CD4-positive, alpha-beta T cell treated with Interleukin-17A for 4 hours (primary cell): ENCODE measurements around the gene GOLGA1.
A peak's percentile ranks its signal among the peaks of the same experiment; 100 is the strongest.
"Not testable (repeated sequence)": the region's sequence is repeated elsewhere in the genome, so short reads cannot be mapped to it uniquely, and the experiment has no call there.

Experiments used
- DNase-seq: peaks from one replicate; pipeline ENCODE4 v3.0.0-alpha.2; 2020; ENCODE audit warnings: mixed read lengths

Gene GOLGA1

GRCh38 chr9:124939944-124940343 lies 939 bp downstream of the GOLGA1 start:
- DNase-seq, result no peak

DNA sequence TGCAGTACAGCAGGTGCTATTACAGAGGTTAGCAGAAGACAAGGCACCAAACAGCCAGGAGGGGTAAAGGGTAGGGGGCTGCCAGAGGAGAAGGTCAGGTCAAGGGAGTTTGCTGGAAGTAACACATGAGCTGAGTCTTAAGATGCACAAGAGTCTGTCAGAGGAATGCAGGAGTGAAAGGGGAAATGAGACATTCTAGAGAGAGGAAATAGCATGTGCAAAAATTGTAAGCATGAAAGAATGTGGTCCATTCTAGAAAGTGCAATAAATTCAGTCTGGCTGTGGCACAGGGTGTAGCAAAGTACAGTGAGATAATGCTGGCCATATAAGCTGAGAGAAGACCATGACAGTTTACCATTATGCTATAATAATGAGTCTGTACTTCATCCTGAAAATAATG lies 6.6 kb downstream of the GOLGA1 start:
- no peak for DNase-seq

GRCh38 chr9:124932333-124932732 lies 8.6 kb downstream of the GOLGA1 start:
- no peak for DNase-seq

DNA sequence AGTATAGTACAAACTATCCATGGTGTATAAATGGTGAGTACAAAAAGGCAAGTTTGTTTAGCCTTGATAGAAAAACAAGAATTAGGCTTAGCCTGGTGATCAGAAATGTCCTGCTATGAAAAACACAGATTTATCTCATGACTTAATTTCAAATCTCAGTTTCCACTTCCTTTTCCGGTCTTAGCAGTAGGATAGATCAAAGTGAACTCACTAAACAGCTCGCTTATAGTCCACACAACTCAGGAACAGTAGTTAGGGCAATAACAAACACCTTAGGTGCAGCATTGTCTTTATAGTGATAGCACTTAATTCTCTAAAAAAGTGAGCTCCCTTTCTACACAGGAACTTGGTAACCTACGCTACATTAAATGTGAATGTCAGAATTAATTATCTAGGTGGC lies 11.4 kb downstream of the GOLGA1 start:
- no peak for DNase-seq

DNA sequence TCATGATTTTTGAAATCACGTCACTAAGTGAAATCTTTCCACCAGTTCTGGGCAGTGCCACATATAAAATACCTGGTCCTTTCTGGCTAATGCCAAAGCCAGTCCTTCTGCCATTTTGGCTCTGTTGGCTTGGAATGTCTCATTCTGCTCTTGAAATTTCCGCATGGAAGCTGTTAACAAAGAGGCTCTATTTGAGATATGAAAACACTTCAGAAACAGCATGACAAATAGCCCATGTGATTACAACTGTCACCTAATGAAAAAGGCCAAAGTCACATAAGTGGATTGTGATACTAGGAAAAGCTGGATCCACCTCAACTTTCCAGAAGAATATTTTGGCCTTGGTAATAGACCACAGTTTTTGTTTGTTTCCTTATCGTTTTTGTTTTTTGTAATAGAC lies 12.8 kb downstream of the GOLGA1 start:
- DNase-seq, result no peak

GRCh38 chr9:124920394-124920793 lies 20.5 kb downstream of the GOLGA1 start:
- not testable (repeated sequence) for DNase-seq

GRCh38 chr9:124914753-124915405 lies 26.0 kb downstream of the GOLGA1 start:
- no peak for DNase-seq

GRCh38 chr9:124913378-124913777 lies 27.5 kb downstream of the GOLGA1 start:
- no peak for DNase-seq

- no peak for DNase-seq
These were observed 29.1 kb downstream of the GOLGA1 start for GRCh38 chr9:124911766-124912165.

GRCh38 chr9:124908098-124908497 lies 32.8 kb downstream of the GOLGA1 start:
- DNase-seq, result no peak

- no peak for DNase-seq
These were observed 33.9 kb downstream of the GOLGA1 start for GRCh38 chr9:124906966-124907365.

DNA sequence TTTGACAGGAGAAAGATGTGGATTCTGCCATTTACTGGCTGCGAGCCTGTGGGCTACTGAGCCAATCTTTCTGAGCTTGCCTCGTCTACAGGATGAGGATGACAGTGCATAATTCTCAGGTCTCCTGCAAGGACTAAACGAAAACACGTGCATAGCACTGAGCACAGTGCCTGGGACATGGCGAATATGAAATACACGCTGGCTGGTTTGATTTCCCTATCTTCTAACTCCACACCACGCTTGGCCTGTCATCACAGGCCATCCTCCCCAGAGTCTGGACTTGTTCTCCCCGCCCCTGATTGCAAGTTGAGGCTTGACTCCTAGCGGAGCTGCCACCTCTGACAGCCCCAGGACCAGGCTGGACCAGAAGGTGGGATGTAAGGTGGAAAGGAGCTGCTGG lies 41.0 kb downstream of the GOLGA1 start:
- DNase-seq, result no peak

- no peak for DNase-seq
These were observed 43.1 kb downstream of the GOLGA1 start for GRCh38 chr9:124897570-124898460.

DNA sequence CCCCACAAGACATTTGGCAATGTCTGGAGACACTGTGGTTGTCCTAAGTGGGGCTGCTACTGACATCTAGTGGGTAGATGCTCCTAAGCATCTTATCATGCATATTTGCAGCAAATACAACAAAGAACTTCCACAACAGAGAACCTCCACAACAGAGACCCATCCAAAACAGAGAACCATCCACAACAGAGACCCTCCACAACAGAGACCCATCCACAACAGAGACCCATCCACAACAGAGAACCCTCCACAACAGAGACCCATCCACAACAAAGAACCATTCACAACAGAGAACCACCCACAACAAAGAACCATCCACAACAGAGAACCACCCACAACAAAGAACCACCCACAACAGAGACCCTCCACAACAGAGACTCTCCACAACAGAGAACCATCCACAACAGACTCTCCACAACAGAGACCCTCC lies 46.1 kb downstream of the GOLGA1 start:
- DNase-seq, result peak; percentile 45

GRCh38 chr9:124894035-124894740 lies 46.7 kb downstream of the GOLGA1 start:
- DNase-seq, result no peak

DNA sequence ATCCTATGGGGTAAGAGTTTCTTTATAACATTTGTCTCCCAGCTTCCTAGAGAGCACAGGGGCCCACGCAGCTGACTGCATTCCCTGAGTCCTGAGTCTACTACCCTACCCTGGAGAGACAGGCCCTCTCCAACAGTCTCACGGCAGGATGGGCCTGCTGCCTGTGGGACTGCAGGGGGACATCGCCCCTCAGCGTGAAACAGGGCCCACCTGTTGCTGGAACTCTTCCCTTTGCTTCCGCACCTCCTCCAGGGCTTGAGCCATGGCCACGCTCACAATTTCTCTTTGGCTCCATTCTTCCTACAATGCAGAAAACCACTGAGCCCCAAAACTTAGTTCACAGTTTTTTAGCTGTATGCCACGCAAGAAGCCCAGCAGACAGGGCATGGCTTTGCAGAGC lies 50.7 kb downstream of the GOLGA1 start:
- DNase-seq, result no peak

DNA sequence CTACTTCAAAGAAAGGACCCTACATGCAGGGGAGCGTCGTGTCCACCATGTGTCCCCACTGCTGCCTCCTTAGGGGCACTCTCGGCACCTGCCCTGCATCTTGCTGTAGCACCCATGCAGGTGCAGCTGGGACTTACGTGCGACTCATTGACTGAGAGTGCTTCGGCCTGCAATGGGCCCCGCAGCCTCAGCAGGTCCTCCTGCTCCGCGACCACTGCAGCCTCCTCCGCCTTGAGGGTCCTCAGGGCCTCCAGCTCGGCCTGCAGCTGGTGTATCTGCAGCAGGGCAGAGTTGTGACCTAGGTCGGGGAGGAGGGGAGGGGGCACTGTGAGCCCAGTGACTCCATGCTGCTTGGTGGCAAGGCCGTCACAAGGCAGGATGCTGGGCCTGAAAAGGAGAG lies 51.9 kb downstream of the GOLGA1 start:
- DNase-seq, result no peak

- DNase-seq, result no peak
These were observed 53.1 kb downstream of the GOLGA1 start for GRCh38 chr9:124887832-124888231.

DNA sequence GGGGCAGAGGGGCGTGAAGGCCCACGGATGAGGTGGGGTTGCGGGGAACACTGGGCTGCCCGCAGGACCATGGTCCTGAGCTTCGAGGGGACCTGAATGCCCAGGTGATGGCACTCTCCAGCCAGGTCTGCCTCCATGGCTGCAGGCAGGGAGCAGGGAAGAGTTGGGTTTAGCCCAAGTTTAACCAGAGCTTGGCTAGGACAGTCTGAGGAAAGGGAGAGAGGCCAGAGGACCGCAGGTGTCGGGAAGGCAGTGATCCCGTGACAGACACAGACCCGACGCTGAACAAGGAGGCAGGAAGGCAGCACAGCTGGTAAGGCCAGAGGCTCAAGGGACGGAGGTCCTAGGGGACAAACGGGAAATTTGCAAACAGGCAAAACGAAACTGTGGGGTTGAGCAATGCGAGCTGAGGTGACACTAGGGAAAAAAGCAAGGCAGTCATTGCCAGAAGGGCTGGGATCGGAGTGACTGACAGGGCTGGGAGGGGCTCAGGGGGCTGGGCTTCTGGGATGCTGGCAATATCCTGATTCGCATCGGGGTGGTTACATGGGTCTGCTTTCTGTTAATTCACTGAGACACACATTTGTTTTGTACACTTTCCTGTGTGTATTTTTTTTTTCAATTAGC lies 53.9 kb downstream of the GOLGA1 start:
- no peak for DNase-seq

GRCh38 chr9:124886461-124886860 lies 54.4 kb downstream of the GOLGA1 start:
- DNase-seq, result no peak

GRCh38 chr9:124885551-124885950 lies 55.3 kb downstream of the GOLGA1 start:
- no peak for DNase-seq

DNA sequence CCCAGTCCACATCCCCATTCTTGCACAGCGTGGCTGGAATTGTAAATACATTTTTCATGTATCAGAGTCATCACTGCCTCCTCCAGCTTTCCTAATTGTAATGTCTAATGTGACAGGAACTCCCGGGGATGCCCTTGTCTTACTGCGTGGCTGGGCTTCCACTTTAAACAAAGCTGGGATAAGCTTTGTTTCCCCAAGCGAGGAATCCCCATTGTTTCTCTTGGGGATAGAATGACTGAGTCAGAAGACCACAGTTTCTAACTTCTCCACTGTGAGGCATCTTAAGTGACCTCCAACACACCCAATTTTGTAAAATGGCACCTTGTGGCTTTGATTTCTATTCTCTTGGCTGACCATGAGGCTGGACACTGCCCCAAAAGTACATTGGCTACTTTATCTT lies 56.5 kb downstream of the GOLGA1 start:
- DNase-seq, result no peak

DNA sequence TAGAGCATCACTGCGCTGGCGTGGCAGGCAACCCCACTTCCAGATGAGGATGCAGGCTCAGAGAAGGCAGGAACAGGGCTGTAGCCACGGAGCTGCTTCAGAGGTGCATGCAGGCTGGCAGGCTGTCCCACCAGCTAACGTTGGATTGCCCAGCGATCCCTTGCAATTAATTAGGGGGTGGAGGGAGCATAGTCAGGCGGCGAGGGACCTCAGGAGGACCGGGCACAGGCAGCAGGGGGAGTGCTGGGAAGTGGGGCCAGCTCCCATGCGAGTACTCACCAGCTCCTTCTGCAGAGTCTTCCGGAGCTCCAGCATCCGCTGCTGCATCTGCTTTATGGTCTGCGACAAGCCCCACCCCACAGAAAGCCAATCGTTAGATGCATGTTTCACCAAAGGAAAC lies 58.7 kb downstream of the GOLGA1 start:
- no peak for DNase-seq
